Measurements from ENCODE around the gene FRMD7.
"Not testable (repeated sequence)": the region's sequence is repeated elsewhere in the genome, so short reads cannot be mapped to it uniquely, and the experiment has no call there.

The FRMD7 gene, protein sequence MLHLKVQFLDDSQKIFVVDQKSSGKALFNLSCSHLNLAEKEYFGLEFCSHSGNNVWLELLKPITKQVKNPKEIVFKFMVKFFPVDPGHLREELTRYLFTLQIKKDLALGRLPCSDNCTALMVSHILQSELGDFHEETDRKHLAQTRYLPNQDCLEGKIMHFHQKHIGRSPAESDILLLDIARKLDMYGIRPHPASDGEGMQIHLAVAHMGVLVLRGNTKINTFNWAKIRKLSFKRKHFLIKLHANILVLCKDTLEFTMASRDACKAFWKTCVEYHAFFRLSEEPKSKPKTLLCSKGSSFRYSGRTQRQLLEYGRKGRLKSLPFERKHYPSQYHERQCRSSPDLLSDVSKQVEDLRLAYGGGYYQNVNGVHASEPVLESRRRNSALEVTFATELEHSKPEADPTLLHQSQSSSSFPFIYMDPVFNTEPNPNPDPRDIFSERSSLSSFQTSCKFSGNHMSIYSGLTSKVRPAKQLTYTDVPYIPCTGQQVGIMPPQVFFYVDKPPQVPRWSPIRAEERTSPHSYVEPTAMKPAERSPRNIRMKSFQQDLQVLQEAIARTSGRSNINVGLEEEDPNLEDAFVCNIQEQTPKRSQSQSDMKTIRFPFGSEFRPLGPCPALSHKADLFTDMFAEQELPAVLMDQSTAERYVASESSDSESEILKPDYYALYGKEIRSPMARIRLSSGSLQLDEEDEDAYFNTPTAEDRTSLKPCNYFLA

DNA sequence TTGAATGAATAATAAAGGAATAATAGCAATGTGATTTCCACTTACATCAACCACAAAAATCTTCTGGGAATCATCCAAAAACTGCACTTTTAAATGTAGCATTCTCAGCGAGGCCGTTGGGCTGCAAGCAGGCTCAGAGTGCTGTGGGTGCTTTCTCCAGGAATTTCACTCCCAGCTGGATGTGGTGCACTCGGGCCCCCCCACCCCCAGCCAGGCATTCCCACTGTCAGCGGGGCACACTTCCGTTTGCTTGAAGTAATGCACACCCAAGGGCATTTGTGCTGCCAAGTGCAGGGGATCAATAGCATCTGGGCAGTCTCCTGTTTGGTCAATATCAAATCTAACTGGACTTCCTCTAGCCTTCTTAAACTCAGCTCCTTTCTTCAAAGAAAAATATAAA, at the start of gene FRMD7:
TSS of gene FRMD7 (minus strand) at position 278 of the 400 bp plus-strand sequence. CDS start at position 102, 176 bp downstream.
- peak; percentile 20 to 23 for DNase-seq (ENCODE audit: low read depth in 2 of 2)

DNA sequence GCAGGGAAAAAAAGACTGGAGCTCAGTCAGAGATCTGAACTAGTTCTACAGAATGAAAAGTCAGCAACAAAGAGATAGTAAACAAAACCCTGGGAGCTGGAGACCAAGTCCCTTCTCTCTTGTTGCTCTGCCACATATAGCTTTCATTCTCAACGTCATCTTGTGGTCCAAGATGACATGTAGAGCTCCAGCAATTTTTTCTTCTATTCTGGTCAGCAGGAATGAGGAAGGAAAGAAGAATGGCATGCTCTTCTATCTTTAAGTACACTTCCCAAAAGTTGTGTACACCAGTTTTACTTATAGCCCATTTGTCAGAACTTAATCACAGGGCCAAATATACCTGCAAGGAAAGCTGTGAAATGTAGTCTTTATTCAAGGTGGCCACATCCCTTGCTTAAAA, 45.8 kb upstream of the FRMD7 start:
- no peak for DNase-seq (ENCODE audit: low read depth in 2 of 2)

GRCh38 chrX:132171881-132172280, 44.1 kb upstream of the FRMD7 start:
- DNase-seq (ENCODE audit: low read depth in 2 of 2): peak; percentile 36 to 38

DNA sequence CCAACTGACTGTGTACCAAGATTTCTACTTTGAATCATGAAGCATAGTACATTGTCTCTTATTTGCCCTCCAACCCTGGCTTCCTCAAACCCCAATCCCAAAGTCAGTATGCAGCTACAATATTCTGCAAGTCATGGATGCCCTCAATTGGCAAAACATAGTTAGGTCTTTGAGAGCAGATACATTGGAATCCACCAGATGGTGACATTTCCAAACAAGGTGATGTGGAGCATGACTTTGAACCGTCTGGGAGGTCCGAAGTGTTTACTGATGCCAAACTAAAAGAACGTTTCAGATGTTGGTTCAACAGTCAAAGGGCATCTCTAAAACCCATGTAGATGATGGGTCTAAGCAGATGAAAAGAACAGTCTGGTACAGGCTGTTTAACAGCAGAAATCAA, 43.7 kb upstream of the FRMD7 start:
- DNase-seq (ENCODE audit: low read depth in 2 of 2): no peak

DNA sequence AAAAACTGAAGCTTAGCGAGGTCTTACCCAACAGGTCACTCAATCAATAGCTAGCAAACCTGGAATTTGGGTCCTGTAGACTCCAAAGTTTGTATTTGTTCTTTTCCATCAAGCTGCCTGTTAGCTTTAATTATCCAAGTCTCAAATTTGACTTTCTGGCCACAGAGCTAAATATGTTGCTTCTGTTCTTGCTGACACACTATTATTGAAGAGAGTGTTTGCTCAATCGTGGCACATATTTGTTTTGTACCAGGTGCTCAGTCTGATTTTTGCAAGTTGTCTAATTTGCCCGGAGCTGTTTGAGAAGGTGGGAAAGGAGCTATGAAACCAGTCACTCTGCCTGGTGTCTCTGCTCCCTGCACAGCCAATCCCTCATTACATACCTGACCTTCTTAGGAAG, 41.7 kb upstream of the FRMD7 start:
- DNase-seq (ENCODE audit: low read depth in 2 of 2): no peak

- DNase-seq (ENCODE audit: low read depth in 2 of 2): no peak
Observed at GRCh38 chrX:132165651-132166050, 37.8 kb upstream of the FRMD7 start.

- no peak for DNase-seq (ENCODE audit: low read depth in 2 of 2)
Observed at GRCh38 chrX:132165005-132165404, 37.2 kb upstream of the FRMD7 start.

- not testable (repeated sequence) for DNase-seq (ENCODE audit: low read depth in 2 of 2)
Observed at GRCh38 chrX:132163094-132163493, 35.3 kb upstream of the FRMD7 start.

DNA sequence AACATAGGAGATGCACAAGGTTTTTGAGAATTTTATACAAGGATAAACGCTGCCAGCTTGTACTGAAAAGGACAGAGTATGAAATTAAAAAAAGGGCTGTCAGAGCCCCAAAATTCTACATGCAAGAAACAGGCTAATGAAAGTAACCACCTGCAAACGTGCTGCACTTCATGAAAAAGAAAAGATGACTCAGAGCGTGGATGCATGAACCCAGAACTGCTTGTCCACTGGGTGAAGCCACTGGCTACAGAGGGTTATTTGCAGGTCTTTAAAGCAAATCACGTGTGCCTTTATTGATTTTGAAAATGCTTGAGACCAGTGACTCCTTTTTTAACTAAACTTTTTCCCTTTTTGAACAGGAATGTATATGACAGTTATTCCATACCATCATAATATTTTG, 25.3 kb upstream of the FRMD7 start:
- no peak for DNase-seq (ENCODE audit: low read depth in 2 of 2)

GRCh38 chrX:132146456-132146855, 18.6 kb upstream of the FRMD7 start:
- DNase-seq (ENCODE audit: low read depth in 2 of 2): no peak

DNA sequence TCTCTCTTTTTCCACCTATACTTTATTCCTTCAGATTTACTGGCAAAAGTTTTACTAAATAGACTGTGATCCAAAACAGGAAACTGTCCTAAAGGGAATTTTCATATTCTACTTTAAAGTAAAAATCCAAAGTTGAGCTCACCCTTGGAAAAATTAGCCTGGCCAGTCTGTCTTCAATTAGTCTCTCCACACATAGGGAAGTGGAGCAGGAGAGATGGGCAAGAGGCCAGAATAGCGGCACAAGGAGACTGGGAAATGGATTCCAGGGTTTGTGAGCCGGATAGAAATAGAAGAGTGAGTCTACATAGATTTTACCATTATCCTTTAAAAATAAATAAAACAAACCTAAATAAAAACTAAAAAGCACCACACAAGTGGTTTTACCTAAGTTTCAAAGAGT, 16.2 kb upstream of the FRMD7 start:
- peak in 1 of 2 experiments; percentile 3 for DNase-seq (ENCODE audit: low read depth in 2 of 2)

- DNase-seq (ENCODE audit: low read depth in 2 of 2): no peak
Observed at GRCh38 chrX:132125906-132126305, 1.9 kb downstream of the FRMD7 start.

DNA sequence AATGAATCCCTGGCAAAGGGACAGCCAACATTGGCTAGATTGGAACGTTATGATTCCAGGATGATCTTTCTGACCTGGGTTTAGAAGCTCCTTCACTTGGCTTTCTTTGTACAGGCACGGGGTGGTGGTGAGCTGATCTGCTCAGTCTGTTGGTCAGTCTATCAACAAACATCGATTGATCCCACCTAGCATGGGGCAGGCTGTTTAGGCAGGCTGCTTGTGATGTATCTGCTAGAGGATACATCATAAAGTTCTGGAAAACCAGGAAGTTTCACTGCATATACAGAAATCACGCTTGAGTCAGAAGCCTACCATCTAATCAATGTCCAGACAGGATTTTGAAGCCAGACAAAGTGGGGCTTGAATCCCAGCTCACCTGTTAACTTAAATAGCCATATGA, 6.9 kb downstream of the FRMD7 start:
- no peak for DNase-seq (ENCODE audit: low read depth in 2 of 2)

- DNase-seq (ENCODE audit: low read depth in 2 of 2): no peak
Observed at GRCh38 chrX:132119821-132120515, 7.9 kb downstream of the FRMD7 start.

DNA sequence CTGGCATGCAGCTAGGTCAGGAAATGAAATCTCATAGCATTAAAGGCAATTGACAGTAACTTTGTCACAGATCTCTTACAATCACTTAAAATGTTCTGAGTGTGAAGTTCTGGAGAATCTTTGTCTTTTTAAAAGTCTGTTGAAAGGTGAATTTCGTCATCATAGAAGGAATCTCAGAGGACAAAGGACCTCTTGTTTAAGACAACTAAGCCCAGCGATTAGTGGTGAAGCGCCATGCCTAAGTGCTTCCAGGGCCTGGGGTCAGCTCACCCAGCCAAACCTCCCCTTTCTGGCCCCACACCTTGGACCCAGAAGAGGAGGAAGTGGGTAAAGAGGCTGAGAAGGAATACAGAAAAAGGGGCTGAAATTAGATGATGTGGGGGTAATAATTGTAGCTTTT, 8.5 kb downstream of the FRMD7 start:
- no peak for DNase-seq (ENCODE audit: low read depth in 2 of 2)

DNA sequence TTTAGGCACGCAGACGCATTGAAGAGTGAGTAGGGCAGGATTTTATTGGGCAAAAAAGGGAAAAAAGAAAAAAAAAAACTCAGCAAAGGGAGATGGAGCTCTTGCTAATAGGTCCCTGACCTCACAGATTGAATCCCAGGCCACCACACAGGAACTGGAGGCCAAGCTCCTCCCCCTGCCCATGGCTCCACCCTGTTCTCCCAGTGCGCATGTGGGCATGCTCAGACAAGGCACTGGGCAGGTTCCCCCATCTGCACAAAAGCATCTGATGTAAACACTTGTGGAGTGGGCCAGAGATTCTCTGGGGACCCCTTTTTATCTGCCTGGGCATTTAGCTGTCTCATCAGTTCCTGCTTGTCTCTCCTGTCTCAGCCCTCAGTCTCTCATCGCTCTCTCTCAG, 9.5 kb downstream of the FRMD7 start:
- no peak for DNase-seq (ENCODE audit: low read depth in 2 of 2)

- DNase-seq (ENCODE audit: low read depth in 2 of 2): no peak
Observed at GRCh38 chrX:132115792-132116191, 12.0 kb downstream of the FRMD7 start.

DNA sequence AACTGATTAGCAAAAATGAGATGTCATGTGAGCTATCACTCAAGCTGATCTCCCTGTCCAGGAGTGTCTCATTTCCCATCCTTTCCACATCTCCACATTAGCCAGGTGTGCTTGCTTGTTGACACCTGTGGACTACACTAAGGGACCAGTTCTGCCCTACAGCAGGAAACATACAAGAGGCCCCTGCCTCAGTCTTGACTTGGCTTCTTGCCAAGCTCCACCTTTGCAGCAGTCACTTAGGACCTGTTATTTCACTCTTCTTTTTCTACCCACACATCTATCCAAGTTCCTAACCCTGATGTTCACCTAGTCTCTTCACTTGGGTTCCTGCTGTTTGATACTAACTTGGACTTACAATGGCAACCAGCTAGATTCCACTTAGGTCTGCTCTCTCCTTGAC, 13.2 kb downstream of the FRMD7 start:
- no peak for DNase-seq (ENCODE audit: low read depth in 2 of 2)

GRCh38 chrX:132107291-132107690, 20.5 kb downstream of the FRMD7 start:
- no peak for DNase-seq (ENCODE audit: low read depth in 2 of 2)

DNA sequence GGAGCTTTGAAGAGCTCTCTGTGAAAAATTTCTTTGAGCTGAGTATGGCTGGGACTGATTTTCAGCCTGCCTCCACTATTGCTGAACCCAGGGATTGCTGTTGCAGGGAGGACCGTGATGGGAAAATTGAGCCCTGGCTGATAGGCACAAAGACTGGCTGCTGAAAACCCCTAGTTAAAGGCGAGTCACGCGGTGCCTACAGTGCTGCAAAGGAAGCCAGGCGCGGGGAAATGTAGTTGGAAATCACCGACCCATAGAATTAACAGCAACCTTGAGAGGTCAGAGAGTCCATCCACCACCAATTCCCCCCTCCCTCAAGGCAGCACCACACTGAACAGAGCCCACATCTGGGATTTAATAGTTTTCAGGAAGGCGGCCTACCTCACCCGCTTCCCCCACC, 26.0 kb downstream of the FRMD7 start:
- DNase-seq (ENCODE audit: low read depth in 2 of 2): no peak

DNA sequence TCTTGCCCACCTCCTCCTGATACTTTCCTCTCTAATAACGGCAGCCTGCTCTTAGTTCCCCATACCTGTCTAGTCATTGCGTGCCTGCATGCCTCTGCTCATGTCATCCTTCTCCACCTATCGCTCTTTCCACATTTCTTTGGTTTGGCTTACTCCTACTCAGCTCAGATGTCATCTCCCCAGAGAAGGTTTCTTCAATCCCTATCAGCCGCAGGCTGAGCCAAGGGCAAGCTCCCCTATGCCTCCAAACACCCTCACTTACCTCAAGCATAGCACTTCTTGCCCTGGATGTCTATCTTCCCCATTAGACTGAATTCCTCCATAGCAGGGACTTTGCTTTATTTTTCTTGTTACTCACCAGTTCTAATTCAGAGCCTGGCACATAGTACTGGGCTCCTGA, 26.6 kb downstream of the FRMD7 start:
- no peak for DNase-seq (ENCODE audit: low read depth in 2 of 2)

- not testable (repeated sequence) for DNase-seq (ENCODE audit: low read depth in 2 of 2)
Observed at GRCh38 chrX:132098704-132099103, 29.1 kb downstream of the FRMD7 start.

DNA sequence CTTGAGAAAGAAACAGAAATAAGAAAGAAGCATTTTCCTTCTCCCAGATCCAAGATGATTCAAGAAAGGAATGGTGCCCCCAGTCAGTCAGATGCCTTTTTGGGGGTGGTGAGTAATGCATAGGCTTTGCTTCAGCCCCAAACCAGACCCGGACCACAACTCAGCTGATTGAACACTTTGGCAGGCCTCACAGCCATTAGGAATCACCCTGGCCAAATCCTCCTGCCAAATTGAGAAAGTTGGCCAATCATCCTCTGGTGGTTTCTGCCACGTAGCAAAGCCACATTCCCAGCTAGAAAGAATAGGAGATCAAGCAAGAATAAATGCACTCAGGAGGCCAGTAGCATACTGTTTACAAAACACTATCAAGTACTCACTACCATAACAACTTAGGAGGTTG, 33.7 kb downstream of the FRMD7 start:
- DNase-seq (ENCODE audit: low read depth in 2 of 2): peak; percentile 12 to 19

Data from fibroblast of skin of left quadriceps (primary cell).